Upper lobe of left lung (tissue), 6 donors: ENCODE measurements around the gene DEGS1. TPM values are rescaled to one million over a fixed set of nuclear protein-coding genes. Genes with fewer than 3 reads are reported as not detected.

ENCODE experiments used
- ATAC-seq, 2 donors: fragments of 200-7000 bp; cut with Tn5 transposase; one replicate each; pipeline ENCODE4 v1.9.1; 2022; ENCODE audit warnings: mild to moderate bottlenecking in 2 of 2, moderate library complexity in 2 of 2; ENCODE audit not compliant: low FRiP score in 2 of 2
- DNase-seq, 2 donors: peaks; one replicate each; pipeline ENCODE4 v3.0.0-alpha.2; 2019 to 2020
- H3K27ac ChIP-seq, 4 donors: fragments of 200-600 bp; sonication (generic); one replicate each; pipeline ENCODE4 v1.5.1; 2016 to 2019
- H3K27me3 ChIP-seq, 4 donors: fragments of 200-600 bp; sonication (generic); one replicate each; pipeline ENCODE4 v1.5.1; 2017 to 2019
- H3K36me3 ChIP-seq, 4 donors: fragments of 200-600 bp; sonication (generic); one replicate each; pipeline ENCODE4 v1.5.1; 2016 to 2019
- H3K4me1 ChIP-seq, 4 donors: fragments of 200-600 bp; sonication (generic); one replicate each; pipeline ENCODE4 v1.5.1; 2018 to 2019
- H3K4me3 ChIP-seq, 4 donors: fragments of 200-600 bp; sonication (generic); one replicate each; pipeline ENCODE4 v1.5.1; 2017 to 2019; ENCODE audit warnings: mild to moderate bottlenecking in 2 of 4, moderate library complexity in 1 of 4
- H3K9me3 ChIP-seq, 4 donors: fragments of 200-600 bp; sonication (generic); one replicate each; pipeline ENCODE4 v1.5.1; 2018 to 2019
- EP300 ChIP-seq, 4 donors: sonication (generic); formaldehyde crosslinking; IDR thresholded peaks; one replicate each; pipeline ENCODE4 v1.5.1; 2017; ENCODE audit warnings: antibody characterized with exemption in 4 of 4, control low read depth in 2 of 4
- POLR2A ChIP-seq, 4 donors: fragments of 450-650 bp; IDR thresholded peaks; one replicate each; pipeline ENCODE4 v1.5.1; 2016 to 2017; ENCODE audit warnings: antibody characterized with exemption in 4 of 4, mild to moderate bottlenecking in 2 of 4
- POLR2AphosphoS5 ChIP-seq, 2 donors: sonication (generic); formaldehyde crosslinking; IDR thresholded peaks; one replicate each; pipeline ENCODE4 v1.5.1; 2017; ENCODE audit warnings: antibody characterized with exemption in 2 of 2
- WGBS, 2 donors: methylation state at CpG; one replicate each; pipeline ENCODE4 v1.1.5; 2017 to 2018; 5-methylcytosine and 5-hydroxymethylcytosine counted together
- total RNA-seq, 6 donors: library from RNA; depleted of rRNA in 4 of 6; stranded (reverse); fragments of >200 nt in 4 of 6; gene quantifications; one replicate each; pipeline versions ENCODE4 v1.1.0 to v1.2.1, GENCODE V29; 2016 to 2021
- TF ChIP-seq, protein P1 (sequence below), 6 experiments: fragments of 450-650 bp in 4 of 6; fragments of 200-600 bp in 2 of 6; sonication (generic) in 2 of 6; IDR thresholded peaks; one replicate each; pipeline ENCODE4 v1.5.1; 2016 to 2019; ENCODE audit warnings: antibody characterized with exemption in 6 of 6
- donor health status: DM: no; HTN: no; CAD: no; lungs with moderate emphysema.
- donor health status: DM: no; HTN: yes; CAD: no; lungs with severe emphysema.

Gene DEGS1
- total RNA-seq, 6 donors from 2014 or later = 24.3 to 79.2 (median 67.4) TPM

DNA sequence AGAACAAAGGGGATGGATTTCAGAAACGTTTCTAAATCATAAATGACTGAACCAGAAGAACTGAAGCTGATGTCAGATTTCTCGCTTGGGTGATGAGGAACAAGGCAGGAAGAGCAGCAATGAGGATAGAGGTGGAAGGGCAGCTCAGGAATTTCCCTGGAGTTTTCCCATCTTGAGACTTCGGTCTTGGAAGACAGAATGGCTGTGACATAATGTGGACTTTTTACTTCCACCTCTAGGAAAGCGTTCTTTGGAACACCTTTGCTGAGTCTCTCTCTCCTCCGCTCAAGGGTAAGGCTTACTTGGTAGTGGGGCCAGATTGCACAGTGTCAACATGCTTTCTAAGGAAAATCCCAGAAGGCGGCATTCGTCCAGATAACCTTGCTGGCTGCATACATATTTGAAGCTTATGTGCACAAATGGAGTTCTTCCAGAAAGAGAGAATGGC, 36.6 kb downstream of the DEGS1 start:
- TF ChIP-seq POLR2A (IDR thresholded peaks at IDR 0.05) = no peak
- TF ChIP-seq POLR2AphosphoS5 (IDR thresholded peaks at IDR 0.05) = no peak
- TF ChIP-seq, protein P1, sequence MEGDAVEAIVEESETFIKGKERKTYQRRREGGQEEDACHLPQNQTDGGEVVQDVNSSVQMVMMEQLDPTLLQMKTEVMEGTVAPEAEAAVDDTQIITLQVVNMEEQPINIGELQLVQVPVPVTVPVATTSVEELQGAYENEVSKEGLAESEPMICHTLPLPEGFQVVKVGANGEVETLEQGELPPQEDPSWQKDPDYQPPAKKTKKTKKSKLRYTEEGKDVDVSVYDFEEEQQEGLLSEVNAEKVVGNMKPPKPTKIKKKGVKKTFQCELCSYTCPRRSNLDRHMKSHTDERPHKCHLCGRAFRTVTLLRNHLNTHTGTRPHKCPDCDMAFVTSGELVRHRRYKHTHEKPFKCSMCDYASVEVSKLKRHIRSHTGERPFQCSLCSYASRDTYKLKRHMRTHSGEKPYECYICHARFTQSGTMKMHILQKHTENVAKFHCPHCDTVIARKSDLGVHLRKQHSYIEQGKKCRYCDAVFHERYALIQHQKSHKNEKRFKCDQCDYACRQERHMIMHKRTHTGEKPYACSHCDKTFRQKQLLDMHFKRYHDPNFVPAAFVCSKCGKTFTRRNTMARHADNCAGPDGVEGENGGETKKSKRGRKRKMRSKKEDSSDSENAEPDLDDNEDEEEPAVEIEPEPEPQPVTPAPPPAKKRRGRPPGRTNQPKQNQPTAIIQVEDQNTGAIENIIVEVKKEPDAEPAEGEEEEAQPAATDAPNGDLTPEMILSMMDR (IDR thresholded peaks at IDR 0.05) = no peak
- TF ChIP-seq EP300 (IDR thresholded peaks at IDR 0.05) = no peak
- no peak for ATAC-seq
- H3K4me1 ChIP-seq = peaks cover 0 to 12% (median 4%) of the 10 kb centered on the region in 4 donors
- H3K27me3 ChIP-seq = no peaks in the 10 kb centered on the region
- no peak overlapping the region for H3K4me3 ChIP-seq
- no peak for DNase-seq
- WGBS, 2 donors = 54 to 68% methylated on average over 7 of the region's 7 CpGs
- H3K36me3 ChIP-seq = no peaks in the 10 kb centered on the region
- H3K27ac ChIP-seq = no peak overlapping the region
- no peaks in the 10 kb centered on the region for H3K9me3 ChIP-seq

- Histone ChIP-seq H3K4me3 (no peak overlapping the region), H3K36me3 (peaks cover 8 to 23% (median 15%) of the 10 kb centered on the region in 4 donors), H3K27me3 (no peaks in the 10 kb centered on the region), H3K4me1 (peaks cover 0 to 12% (median 4%) of the 10 kb centered on the region in 4 donors), H3K9me3 (no peaks in the 10 kb centered on the region), H3K27ac (no peak overlapping the region)
- TF ChIP-seq EP300 (IDR thresholded peaks at IDR 0.05) (no peak), POLR2A (IDR thresholded peaks at IDR 0.05) (no peak), POLR2AphosphoS5 (IDR thresholded peaks at IDR 0.05) (no peak)
- TF ChIP-seq, protein P1 (IDR thresholded peaks at IDR 0.05) = no peak
- no peak for DNase-seq
- WGBS, 2 donors = 72 to 75% methylated on average over 12 of the region's 12 CpGs
- ATAC-seq = no peak
Measured at GRCh38 chr1:224223819-224224714, 41.0 kb downstream of the DEGS1 start.

DNA sequence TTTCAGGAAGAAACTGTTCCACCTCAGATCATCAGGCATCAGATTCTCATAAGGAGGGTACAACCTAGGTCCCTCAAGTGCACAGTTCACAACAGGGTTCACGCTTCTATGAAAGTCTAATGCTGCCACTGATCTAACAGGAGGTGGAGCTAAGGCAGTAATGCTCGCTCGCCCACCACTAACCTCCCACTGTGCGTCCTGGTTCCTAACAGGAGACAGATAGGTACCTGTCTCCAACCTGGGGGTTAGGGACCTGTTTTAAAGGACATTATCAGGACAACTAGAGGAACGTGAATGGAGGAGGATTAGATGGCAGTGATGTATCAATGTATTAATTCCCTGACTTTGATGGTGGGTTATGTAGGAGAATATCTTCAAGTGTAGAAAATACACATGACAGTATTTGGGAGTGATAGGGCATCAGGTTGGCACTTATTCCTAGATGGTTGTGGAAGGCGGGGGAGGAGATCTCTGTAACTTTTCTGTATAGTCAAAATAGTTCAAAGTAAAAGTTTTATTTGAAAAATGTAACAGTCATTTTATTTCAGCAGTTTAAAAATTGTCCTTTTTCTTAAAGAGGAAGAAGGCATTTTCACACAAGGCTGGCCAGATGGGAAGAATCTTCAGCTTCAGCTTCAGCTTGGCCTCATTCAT, 43.9 kb downstream of the DEGS1 start:
- WGBS, 2 donors = 94 to 99% methylated on average over 6 of the region's 6 CpGs
- Histone ChIP-seq H3K9me3 (no peaks in the 10 kb centered on the region), H3K4me3 (no peak overlapping the region), H3K4me1 (peaks cover 0 to 8% (median 4%) of the 10 kb centered on the region in 4 donors), H3K27ac (no peak overlapping the region), H3K27me3 (no peaks in the 10 kb centered on the region), H3K36me3 (peaks cover 8 to 47% (median 28%) of the 10 kb centered on the region in 4 donors)
- no peak for DNase-seq
- no peak for TF ChIP-seq POLR2AphosphoS5 (IDR thresholded peaks at IDR 0.05)
- TF ChIP-seq, protein P1 (IDR thresholded peaks at IDR 0.05) = no peak
- no peak for TF ChIP-seq EP300 (IDR thresholded peaks at IDR 0.05)
- no peak for ATAC-seq

GRCh38 chr1:224234017-224234416, 51.0 kb downstream of the DEGS1 start:
- Histone ChIP-seq H3K27me3 (no peaks in the 10 kb centered on the region), H3K27ac (no peak overlapping the region), H3K36me3 (peaks cover 0 to 45% (median 15%) of the 10 kb centered on the region in 4 donors), H3K9me3 (no peaks in the 10 kb centered on the region), H3K4me3 (no peak overlapping the region), H3K4me1 (peaks cover 0 to 12% (median 3%) of the 10 kb centered on the region in 4 donors)
- no peak for ATAC-seq
- DNase-seq = no peak
- TF ChIP-seq EP300 (IDR thresholded peaks at IDR 0.05) = no peak
- TF ChIP-seq, protein P1 (IDR thresholded peaks at IDR 0.05) = no peak
- no peak for TF ChIP-seq POLR2A (IDR thresholded peaks at IDR 0.05)
- TF ChIP-seq POLR2AphosphoS5 (IDR thresholded peaks at IDR 0.05) = no peak
